H1 (cell line): Measurements from ENCODE around the gene ACTG1. TPM values are rescaled to one million over a fixed set of nuclear protein-coding genes. Genes with fewer than 3 reads are reported as not detected.
A peak's percentile ranks its signal among the peaks of the same experiment; 100 is the strongest.

Source experiments
- ATF2 ChIP-seq: IDR thresholded peaks from 2 replicates; pipeline ENCODE4 v1.6.1; 2012; ENCODE audit warnings: low read length, inconsistent platforms
- CBX8 ChIP-seq: fragments of 300-800, 300-1000 bp; sonication (generic); IDR thresholded peaks from 2 replicates; pipeline ENCODE4 v1.7.1; 2016; ENCODE audit warnings: low read depth, low read length, borderline replicate concordance
- CREB1 ChIP-seq: IDR thresholded peaks from 2 replicates; pipeline ENCODE4 v1.6.1; 2012; ENCODE audit warnings: inconsistent platforms
- GABPA ChIP-seq: IDR thresholded peaks from 2 replicates; pipeline ENCODE4 v1.6.1; 2011; ENCODE audit warnings: mild to moderate bottlenecking, low read length, moderate library complexity, borderline replicate concordance; ENCODE audit not compliant: insufficient read depth
- JUN ChIP-seq: IDR thresholded peaks from 2 replicates; pipeline ENCODE4 v1.6.1; 2011; ENCODE audit warnings: low read depth, mild to moderate bottlenecking, improper control_type of control experiment, low read length
- KDM1A ChIP-seq: fragments of 200-600, 300-600 bp; sonication (generic); IDR thresholded peaks from 2 replicates; pipeline ENCODE4 v1.7.1; 2016; ENCODE audit warnings: mild to moderate bottlenecking, low read length, borderline replicate concordance
- KDM5A ChIP-seq: fragments of 200-600 bp; IDR thresholded peaks from 2 replicates; pipeline ENCODE4 v1.7.1; 2012; ENCODE audit warnings: mild to moderate bottlenecking, low read length, inconsistent platforms, mixed read lengths
- POLR2AphosphoS5 ChIP-seq: IDR thresholded peaks from 2 replicates; pipeline ENCODE4 v1.6.1; 2011; ENCODE audit warnings: low read depth, low read length
- POU5F1 ChIP-seq: IDR thresholded peaks from 2 replicates; pipeline ENCODE4 v1.6.1; 2011; ENCODE audit warnings: low read depth, mild to moderate bottlenecking, low read length, moderate library complexity
- RAD21 ChIP-seq, 2 experiments: IDR thresholded peaks in 1 of 2; conservative IDR thresholded peaks in 1 of 2; 2 replicates each; pipeline ENCODE4 v1.6.1; 2011; ENCODE audit warnings: low read depth in 2 of 2, low read length in 2 of 2, improper control_type of control experiment in 1 of 2, inconsistent platforms in 1 of 2, mild to moderate bottlenecking in 1 of 2, moderate library complexity in 1 of 2
- SIN3A ChIP-seq, 2 experiments: IDR thresholded peaks in 1 of 2; conservative IDR thresholded peaks in 1 of 2; 2 replicates each; pipeline ENCODE4 v1.6.1; 2011 to 2012; ENCODE audit warnings: low read length in 2 of 2, improper control_type of control experiment in 1 of 2, low read depth in 1 of 2, mild to moderate bottlenecking in 1 of 2
- SIRT6 ChIP-seq: IDR thresholded peaks from one replicate; pipeline ENCODE4 v1.7.1; 2012; ENCODE audit warnings: low read length, inconsistent platforms
- SRF ChIP-seq: IDR thresholded peaks from 2 replicates; pipeline ENCODE4 v1.6.1; 2011; ENCODE audit warnings: mild to moderate bottlenecking, low read depth, low read length, moderate library complexity
- TAF1 ChIP-seq: IDR thresholded peaks from 2 replicates; pipeline ENCODE4 v1.6.1; 2011; ENCODE audit warnings: mild to moderate bottlenecking, low read depth, low read length
- YY1 ChIP-seq: IDR thresholded peaks from 2 replicates; pipeline ENCODE4 v1.6.1; 2011; ENCODE audit warnings: low read depth, mild to moderate bottlenecking, low read length
- ZNF274 ChIP-seq: IDR thresholded peaks from 2 replicates; pipeline ENCODE4 v1.7.0; 2012; ENCODE audit warnings: low read length, borderline replicate concordance; ENCODE audit errors: extremely low read depth
- polyA plus RNA-seq, 7 experiments: library from polyadenylated mRNA; depleted of rRNA in 3 of 7; stranded (reverse) in 5 of 7; unstranded in 2 of 7; fragments of >200 nt in 5 of 7; fragments of 200-250 nt in 2 of 7; gene quantifications; 1 replicate in 5 of 7; 2 replicates in 1 of 7; 4 replicates in 1 of 7; pipeline versions ENCODE4 v1.2.1 to v1.2.3, GENCODE V29; 2011 to 2013; ENCODE audit warnings: missing spikeins in 2 of 7, mixed read lengths in 2 of 7
- total RNA-seq: library from RNA; stranded (reverse); fragmentation: NEBNext Ultra II Directional; extraction: Animal tissue kit (Norgen Biotek cat#: 25700); gene quantifications from 2 replicates; pipeline ENCODE4 v1.2.1, GENCODE V29; 2021

Gene ACTG1
- total and polyA plus RNA-seq, 2 of the 8 experiments (the other 6 are each of a cell fraction or from before 2014, with no cell fraction given) = 3,535 to 5,010 TPM

- TF ChIP-seq ATF2 (no peak), KDM5A (no peak), POLR2AphosphoS5 (0 out of 2 replicates have a peak, but pooled peaks have one; percentile 26), JUN (no peak), SIRT6 (no peak), POU5F1 (no peak), YY1 (peak; percentile 45; the same call in 1 of the 2 replicates), ZNF274 (no peak), SIN3A (conservative IDR thresholded peaks at IDR 0.05 in 1 of 2, IDR thresholded peaks at IDR 0.05 in 1 of 2; ENCODE audit: low read depth in 1 of 2, low read length in 2 of 2) (0 out of 4 replicates have a peak, but pooled peaks have one; percentile 41 to 68), CREB1 (0 out of 2 replicates have a peak, but pooled peaks have one; percentile 9), TAF1 (0 out of 2 replicates have a peak, but pooled peaks have one; percentile 5), GABPA (0 out of 2 replicates have a peak, but pooled peaks have one; percentile 27), RAD21 (IDR thresholded peaks at IDR 0.05 in 1 of 2, conservative IDR thresholded peaks at IDR 0.05 in 1 of 2; ENCODE audit: low read depth in 2 of 2, low read length in 2 of 2) (no peak), SRF (peak; percentile 90), CBX8 (no peak), KDM1A (no peak)
Measured at GRCh38 chr17:81514739-81515529, 2.3 kb upstream of the ACTG1 start (continued).
